Mesothelial cell of epicardium (in vitro differentiated cells): ENCODE data around the gene GPR149. TPM values are rescaled to one million over a fixed set of nuclear protein-coding genes. Genes with fewer than 3 reads are reported as not detected.
A peak's percentile ranks its signal among the peaks of the same experiment; 100 is the strongest.
"Not testable (repeated sequence)": the region's sequence is repeated elsewhere in the genome, so short reads cannot be mapped to it uniquely, and the experiment has no call there.

Experiments used
- DNase-seq, 2 experiments: peaks; one replicate each; pipeline ENCODE4 v3.0.0; 2021; ENCODE audit warnings: low spot score in 2 of 2; ENCODE audit not compliant: unreplicated experiment in 2 of 2
- H3K27ac Mint-ChIP-seq: 2 replicates; pipeline ENCODE4 v1.8.0; 2021; ENCODE audit warnings: mixed read lengths
- H3K27me3 Mint-ChIP-seq: 2 replicates; pipeline ENCODE4 v1.8.0; 2021; ENCODE audit warnings: low read depth, mixed read lengths
- H3K36me3 Mint-ChIP-seq: 2 replicates; pipeline ENCODE4 v1.8.0; 2021; ENCODE audit warnings: mixed read lengths
- H3K4me1 Mint-ChIP-seq: 2 replicates; pipeline ENCODE4 v1.8.0; 2021; ENCODE audit warnings: mixed read lengths
- H3K4me3 Mint-ChIP-seq: 2 replicates; pipeline ENCODE4 v1.8.0; 2021; ENCODE audit warnings: mild to moderate bottlenecking, moderate library complexity, mixed read lengths
- H3K9me3 Mint-ChIP-seq: 2 replicates; pipeline ENCODE4 v1.8.0; 2021; ENCODE audit warnings: mixed read lengths
- total RNA-seq: library from RNA; stranded (reverse); gene quantifications from 3 replicates; pipeline ENCODE4 v1.2.1, GENCODE V29; 2021
- TF ChIP-seq, protein P1 (sequence below): fragments of 200-600 bp; sonication (generic); IDR thresholded peaks from one replicate; pipeline ENCODE4 v1.5.0; 2021; ENCODE audit warnings: antibody characterized with exemption; ENCODE audit not compliant: unreplicated experiment

GPR149 gene, protein sequence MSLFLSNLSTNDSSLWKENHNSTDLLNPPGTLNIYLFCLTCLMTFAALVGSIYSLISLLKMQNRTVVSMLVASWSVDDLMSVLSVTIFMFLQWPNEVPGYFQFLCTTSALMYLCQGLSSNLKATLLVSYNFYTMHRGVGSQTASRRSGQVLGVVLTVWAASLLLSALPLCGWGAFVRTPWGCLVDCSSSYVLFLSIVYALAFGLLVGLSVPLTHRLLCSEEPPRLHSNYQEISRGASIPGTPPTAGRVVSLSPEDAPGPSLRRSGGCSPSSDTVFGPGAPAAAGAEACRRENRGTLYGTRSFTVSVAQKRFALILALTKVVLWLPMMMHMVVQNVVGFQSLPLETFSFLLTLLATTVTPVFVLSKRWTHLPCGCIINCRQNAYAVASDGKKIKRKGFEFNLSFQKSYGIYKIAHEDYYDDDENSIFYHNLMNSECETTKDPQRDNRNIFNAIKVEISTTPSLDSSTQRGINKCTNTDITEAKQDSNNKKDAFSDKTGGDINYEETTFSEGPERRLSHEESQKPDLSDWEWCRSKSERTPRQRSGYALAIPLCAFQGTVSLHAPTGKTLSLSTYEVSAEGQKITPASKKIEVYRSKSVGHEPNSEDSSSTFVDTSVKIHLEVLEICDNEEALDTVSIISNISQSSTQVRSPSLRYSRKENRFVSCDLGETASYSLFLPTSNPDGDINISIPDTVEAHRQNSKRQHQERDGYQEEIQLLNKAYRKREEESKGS
- not detected in 3 replicates for total RNA-seq

DNA sequence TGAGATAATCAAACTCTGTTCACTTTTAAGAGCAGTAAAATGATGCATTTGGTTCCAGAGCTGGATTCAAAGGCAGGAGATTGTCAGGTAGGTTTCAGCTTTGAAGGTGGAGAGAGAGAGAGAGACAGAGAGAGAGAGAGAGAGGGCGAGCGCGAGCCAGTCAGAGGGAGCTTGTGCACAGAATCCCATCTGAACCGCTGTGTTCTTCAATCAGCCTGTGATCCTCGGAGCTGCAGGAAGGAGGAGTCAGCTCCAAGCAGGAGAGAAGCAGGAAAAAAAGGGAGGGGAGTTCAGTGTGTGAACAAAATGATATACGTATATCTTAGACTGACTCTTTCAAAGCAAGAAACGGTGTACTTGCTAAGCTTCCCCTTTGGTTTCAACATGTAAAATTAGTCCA lies at the start of gene GPR149:
GPR149 (minus strand) TSS at position 177 of the 400 bp plus-strand sequence. CDS start 575 bp downstream, outside the sequence.
- Mint-ChIP-seq H3K4me3 (peak within 1 kb of the TSS; percentile 58), H3K27ac (no peak within 1 kb of the TSS), H3K4me1 (peaks cover 18% of the 10 kb centered on the region), H3K9me3 (no peaks in the 10 kb centered on the region), H3K27me3 (peaks cover 78% of the 10 kb centered on the region), H3K36me3 (no peaks in the 10 kb centered on the region)
- TF ChIP-seq, protein P1, sequence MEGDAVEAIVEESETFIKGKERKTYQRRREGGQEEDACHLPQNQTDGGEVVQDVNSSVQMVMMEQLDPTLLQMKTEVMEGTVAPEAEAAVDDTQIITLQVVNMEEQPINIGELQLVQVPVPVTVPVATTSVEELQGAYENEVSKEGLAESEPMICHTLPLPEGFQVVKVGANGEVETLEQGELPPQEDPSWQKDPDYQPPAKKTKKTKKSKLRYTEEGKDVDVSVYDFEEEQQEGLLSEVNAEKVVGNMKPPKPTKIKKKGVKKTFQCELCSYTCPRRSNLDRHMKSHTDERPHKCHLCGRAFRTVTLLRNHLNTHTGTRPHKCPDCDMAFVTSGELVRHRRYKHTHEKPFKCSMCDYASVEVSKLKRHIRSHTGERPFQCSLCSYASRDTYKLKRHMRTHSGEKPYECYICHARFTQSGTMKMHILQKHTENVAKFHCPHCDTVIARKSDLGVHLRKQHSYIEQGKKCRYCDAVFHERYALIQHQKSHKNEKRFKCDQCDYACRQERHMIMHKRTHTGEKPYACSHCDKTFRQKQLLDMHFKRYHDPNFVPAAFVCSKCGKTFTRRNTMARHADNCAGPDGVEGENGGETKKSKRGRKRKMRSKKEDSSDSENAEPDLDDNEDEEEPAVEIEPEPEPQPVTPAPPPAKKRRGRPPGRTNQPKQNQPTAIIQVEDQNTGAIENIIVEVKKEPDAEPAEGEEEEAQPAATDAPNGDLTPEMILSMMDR, result no peak
- DNase-seq, result no peak

DNA sequence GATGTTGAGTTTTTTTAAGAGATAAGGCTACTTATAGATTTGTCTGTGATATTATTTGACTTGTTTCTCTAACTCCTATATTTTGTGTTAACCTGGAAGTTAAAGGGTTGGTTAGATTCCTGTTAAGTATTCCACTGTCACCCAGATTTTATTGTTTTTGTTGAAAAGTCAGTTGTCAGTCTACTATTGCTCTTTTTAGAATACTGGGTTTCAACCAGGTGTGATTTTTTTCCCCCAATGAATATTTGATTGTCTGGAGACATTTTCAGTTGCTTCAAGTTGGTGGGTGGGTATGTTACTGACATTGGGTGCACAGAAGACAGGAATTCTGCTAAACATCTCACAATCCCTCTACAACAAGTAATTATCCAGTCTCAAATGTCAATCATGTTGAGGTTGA lies 43.8 kb upstream of the GPR149 start:
- Mint-ChIP-seq H3K4me1 (no peaks in the 10 kb centered on the region), H3K36me3 (peaks cover 2% of the 10 kb centered on the region), H3K4me3 (no peak overlapping the region), H3K27me3 (no peaks in the 10 kb centered on the region), H3K9me3 (peaks cover 13% of the 10 kb centered on the region), H3K27ac (no peak overlapping the region)
- TF ChIP-seq, protein P1, result no peak
- DNase-seq, result no peak

DNA sequence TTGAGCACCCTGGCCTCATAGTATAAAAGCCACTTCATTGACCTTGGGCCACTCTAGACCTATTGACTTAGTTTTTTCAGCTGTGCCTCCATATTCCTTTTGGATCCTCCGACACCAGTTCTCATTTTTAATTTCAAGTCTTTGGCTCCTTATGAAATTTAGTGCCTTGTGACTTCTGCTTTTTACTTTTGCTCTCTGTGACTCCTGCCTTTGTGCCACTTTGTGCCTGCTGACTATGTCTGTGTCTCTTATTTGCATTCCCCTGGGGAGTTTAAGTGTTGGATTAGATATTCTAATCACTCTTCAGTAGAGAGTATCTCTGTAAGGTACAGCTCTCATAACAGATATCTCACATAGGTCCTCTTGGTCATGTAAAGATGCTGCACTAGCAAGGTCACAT lies 39.6 kb upstream of the GPR149 start:
- Mint-ChIP-seq H3K4me1 (no peaks in the 10 kb centered on the region), H3K27me3 (no peaks in the 10 kb centered on the region), H3K27ac (no peak overlapping the region), H3K36me3 (peaks cover 2% of the 10 kb centered on the region), H3K4me3 (no peak overlapping the region), H3K9me3 (peaks cover 9% of the 10 kb centered on the region)
- no peak for DNase-seq
- TF ChIP-seq, protein P1, result no peak

DNA sequence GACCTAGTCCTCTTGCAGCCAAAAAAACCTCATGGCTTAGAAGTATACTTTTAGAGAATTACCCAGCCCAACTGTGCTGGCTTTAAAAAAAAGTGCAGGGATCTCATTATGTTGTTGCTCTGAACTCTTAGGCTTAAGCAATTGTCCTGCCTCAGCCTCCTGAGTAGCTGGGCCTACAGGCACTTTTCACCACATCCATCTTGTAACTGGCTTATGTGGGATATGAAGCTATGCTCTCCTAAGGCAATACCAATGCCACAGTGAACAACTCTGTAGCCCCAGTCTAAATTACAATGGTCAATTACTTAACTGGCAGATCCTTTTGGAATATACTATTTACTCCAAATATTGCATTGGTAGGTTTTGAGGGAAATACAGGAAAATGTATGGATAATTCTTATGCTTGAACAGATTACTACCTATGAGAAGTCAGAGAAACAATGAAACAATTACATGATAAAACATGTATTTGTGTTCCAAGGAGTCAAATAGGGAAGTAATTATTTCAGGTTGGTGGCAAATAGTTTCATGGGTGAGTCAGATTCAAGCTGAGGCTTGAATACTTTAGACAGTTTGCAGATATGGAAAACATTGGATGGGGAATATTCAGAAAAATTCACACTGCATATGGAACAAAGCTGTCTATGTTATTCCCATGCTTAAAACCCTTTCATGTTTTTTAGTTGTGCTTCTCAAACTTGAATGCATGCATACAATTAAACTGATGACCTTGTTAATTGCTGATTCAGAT lies 34.6 kb upstream of the GPR149 start:
- Mint-ChIP-seq H3K9me3 (no peaks in the 10 kb centered on the region), H3K27ac (no peak overlapping the region), H3K27me3 (no peaks in the 10 kb centered on the region), H3K36me3 (no peaks in the 10 kb centered on the region), H3K4me1 (no peaks in the 10 kb centered on the region), H3K4me3 (no peak overlapping the region)
- DNase-seq, result no peak
- TF ChIP-seq, protein P1, result no peak

DNA sequence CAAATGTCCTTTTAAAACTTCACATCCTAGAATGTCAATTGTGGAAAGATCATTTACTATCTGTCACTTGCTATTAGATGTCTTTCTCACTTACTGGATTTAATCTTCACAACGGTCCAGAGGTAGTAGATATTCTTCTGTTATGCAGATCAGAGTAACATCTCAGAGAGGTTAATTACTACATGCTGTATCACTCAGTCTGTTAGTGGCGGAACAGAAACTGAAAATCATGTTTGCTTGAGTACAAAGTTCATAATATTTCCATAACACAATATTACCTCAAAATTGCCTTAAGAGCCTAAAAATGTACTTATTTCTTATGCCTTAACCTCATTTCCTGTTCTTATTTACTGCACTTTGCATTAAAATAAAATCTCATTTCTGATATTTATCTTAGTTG lies 28.6 kb upstream of the GPR149 start:
- TF ChIP-seq, protein P1, result no peak
- Mint-ChIP-seq H3K9me3 (no peaks in the 10 kb centered on the region), H3K27ac (no peak overlapping the region), H3K36me3 (no peaks in the 10 kb centered on the region), H3K4me1 (no peaks in the 10 kb centered on the region), H3K27me3 (no peaks in the 10 kb centered on the region), H3K4me3 (no peak overlapping the region)
- no peak for DNase-seq

DNA sequence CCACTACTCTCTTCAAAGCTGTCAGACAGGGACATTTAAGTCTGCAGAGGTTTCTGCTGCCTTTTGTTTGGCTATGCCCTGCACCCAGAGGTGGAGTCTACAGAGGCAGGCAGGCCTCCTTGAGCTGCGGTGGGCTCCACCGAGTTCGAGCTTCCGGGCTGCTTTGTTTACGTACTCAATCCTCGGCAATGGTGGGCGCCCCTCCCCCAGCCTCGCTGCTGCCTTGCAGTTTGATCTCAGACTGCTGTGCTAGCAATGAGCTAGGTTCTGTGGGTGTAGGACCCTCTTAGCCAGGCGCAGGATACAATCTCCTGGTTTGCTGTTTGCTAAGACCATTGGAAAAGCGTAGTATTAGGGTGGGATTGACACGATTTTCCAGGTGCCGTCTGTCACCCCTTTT lies 9.1 kb upstream of the GPR149 start:
- not testable (repeated sequence) for H3K4me3 Mint-ChIP-seq, H3K27ac Mint-ChIP-seq, DNase-seq, H3K36me3 Mint-ChIP-seq, H3K4me1 Mint-ChIP-seq, H3K9me3 Mint-ChIP-seq
- H3K27me3 Mint-ChIP-seq, result peaks cover 21% of the 10 kb centered on the region
